ENCODE measurements around the gene NPFF.

NPFF gene

DNA sequence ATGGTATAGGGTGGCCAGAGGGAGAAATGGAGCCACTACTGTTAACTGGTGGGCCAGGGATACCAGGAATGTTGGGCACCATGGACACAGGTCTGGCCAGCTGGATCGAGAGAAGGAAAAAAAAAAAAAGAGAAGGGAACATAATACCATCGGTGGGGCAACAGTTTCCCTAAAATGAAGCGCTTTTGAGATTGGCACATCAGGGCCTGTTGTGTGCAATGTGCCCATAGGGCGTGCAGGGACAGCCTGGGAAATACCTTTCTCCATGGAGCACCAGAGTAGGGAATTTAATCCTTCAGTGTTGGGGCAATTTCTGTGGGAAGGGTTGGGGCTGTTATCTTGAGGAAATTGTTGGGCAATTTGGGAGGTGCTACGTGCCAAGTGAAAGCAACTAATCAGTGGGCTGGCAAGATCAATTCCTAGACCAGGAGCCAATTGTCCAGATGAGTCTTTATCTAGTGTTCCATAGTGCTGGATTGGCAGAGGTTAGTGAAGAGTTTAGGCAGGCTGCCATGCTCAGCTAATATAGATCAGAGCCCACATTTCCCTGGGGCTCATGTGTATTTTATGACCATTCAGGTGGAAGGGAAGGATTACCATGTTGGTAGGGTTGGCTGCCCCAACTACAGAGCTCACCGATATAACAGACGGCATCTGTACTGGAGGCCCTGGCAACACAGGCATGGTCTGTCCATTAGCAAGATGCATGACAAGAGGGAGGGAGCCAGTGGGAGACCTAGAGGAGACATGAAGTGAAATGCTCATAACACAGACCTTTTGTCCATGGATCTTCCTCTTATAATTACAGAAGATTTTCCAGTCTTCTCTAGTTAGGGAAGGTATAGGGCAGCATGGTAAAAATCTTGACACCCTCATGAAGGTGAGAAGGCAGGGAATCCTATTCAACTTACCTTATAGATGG, 25.5 kb upstream of the NPFF start:
- Histone ChIP-seq H3K4me3 (ENCODE audit: severe bottlenecking) (no peak overlapping the region), H3K27ac (ENCODE audit: poor library complexity, severe bottlenecking) (no peak overlapping the region), H3K36me3 (ENCODE audit: low read depth) (peaks cover 89% of the 10 kb centered on the region), H3K4me1 (ENCODE audit: insufficient read depth, poor library complexity, severe bottlenecking) (peaks cover 3% of the 10 kb centered on the region), H3K27me3 (ENCODE audit: insufficient read depth, poor library complexity, severe bottlenecking) (no peaks in the 10 kb centered on the region), H3K9me3 (ENCODE audit: severe bottlenecking) (no peaks in the 10 kb centered on the region)
- TF ChIP-seq, protein P1, sequence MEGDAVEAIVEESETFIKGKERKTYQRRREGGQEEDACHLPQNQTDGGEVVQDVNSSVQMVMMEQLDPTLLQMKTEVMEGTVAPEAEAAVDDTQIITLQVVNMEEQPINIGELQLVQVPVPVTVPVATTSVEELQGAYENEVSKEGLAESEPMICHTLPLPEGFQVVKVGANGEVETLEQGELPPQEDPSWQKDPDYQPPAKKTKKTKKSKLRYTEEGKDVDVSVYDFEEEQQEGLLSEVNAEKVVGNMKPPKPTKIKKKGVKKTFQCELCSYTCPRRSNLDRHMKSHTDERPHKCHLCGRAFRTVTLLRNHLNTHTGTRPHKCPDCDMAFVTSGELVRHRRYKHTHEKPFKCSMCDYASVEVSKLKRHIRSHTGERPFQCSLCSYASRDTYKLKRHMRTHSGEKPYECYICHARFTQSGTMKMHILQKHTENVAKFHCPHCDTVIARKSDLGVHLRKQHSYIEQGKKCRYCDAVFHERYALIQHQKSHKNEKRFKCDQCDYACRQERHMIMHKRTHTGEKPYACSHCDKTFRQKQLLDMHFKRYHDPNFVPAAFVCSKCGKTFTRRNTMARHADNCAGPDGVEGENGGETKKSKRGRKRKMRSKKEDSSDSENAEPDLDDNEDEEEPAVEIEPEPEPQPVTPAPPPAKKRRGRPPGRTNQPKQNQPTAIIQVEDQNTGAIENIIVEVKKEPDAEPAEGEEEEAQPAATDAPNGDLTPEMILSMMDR (IDR thresholded peaks at IDR 0.05; ENCODE audit: poor library complexity, severe bottlenecking) = no peak
- DNase-seq (ENCODE audit: low spot score) = no peak
- no peak for ATAC-seq (ENCODE audit: low read depth)

DNA sequence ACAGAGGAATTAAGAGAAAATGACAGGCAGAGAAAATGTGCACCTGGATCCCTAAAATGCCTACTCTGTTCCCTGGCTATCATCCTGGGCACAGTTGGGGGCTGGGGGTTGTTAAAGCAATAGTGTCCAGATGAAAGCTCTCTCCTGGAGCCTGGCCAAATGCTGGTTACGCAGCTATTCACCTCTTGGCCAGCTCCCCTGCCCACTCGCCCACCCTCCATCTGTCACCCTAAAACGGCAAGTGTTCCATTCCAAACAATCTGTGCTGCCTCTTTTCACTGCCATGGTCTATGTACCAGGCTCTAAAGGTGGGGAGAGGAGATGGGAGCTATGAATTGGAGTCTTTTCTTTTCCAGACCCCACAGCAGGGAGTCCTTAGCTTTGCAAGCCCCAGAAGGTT, 24.7 kb upstream of the NPFF start:
- H3K27me3 ChIP-seq (ENCODE audit: insufficient read depth, poor library complexity, severe bottlenecking) = no peaks in the 10 kb centered on the region
- ATAC-seq (ENCODE audit: low read depth) = no peak
- no peak for DNase-seq (ENCODE audit: low spot score)
- H3K4me1 ChIP-seq (ENCODE audit: insufficient read depth, poor library complexity, severe bottlenecking) = no peaks in the 10 kb centered on the region
- TF ChIP-seq, protein P1 (IDR thresholded peaks at IDR 0.05; ENCODE audit: poor library complexity, severe bottlenecking) = no peak
- H3K27ac ChIP-seq (ENCODE audit: poor library complexity, severe bottlenecking) = no peak overlapping the region
- H3K36me3 ChIP-seq (ENCODE audit: low read depth) = peaks cover 83% of the 10 kb centered on the region
- H3K9me3 ChIP-seq (ENCODE audit: severe bottlenecking) = no peaks in the 10 kb centered on the region
- no peak overlapping the region for H3K4me3 ChIP-seq (ENCODE audit: severe bottlenecking)

DNA sequence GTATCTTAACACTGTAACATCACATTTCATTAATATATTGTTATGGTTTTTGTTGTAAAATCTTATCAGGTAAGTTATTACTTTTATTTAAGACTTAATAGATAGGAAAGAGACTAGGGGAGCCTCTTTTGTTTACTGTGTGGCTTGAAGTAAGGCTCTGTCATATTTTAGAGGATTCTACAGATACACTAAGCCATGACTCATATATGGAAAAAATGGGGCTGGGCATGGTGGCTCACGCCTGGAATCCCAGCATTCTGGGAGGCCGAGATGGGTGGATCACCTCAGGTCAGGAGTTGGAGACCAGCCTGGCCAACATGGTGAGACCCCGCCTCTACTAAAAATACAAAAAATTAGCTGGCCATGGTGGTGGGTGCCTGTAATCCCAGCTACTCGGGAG, 23.6 kb upstream of the NPFF start:
- TF ChIP-seq, protein P1 (IDR thresholded peaks at IDR 0.05; ENCODE audit: poor library complexity, severe bottlenecking) = no peak
- ATAC-seq (ENCODE audit: low read depth) = peak; percentile 76
- no peak overlapping the region for H3K4me3 ChIP-seq (ENCODE audit: severe bottlenecking)
- H3K36me3 ChIP-seq (ENCODE audit: low read depth) = peaks cover 72% of the 10 kb centered on the region
- no peaks in the 10 kb centered on the region for H3K9me3 ChIP-seq (ENCODE audit: severe bottlenecking)
- H3K4me1 ChIP-seq (ENCODE audit: insufficient read depth, poor library complexity, severe bottlenecking) = no peaks in the 10 kb centered on the region
- no peak for DNase-seq (ENCODE audit: low spot score)
- H3K27me3 ChIP-seq (ENCODE audit: insufficient read depth, poor library complexity, severe bottlenecking) = no peaks in the 10 kb centered on the region
- H3K27ac ChIP-seq (ENCODE audit: poor library complexity, severe bottlenecking) = no peak overlapping the region

DNA sequence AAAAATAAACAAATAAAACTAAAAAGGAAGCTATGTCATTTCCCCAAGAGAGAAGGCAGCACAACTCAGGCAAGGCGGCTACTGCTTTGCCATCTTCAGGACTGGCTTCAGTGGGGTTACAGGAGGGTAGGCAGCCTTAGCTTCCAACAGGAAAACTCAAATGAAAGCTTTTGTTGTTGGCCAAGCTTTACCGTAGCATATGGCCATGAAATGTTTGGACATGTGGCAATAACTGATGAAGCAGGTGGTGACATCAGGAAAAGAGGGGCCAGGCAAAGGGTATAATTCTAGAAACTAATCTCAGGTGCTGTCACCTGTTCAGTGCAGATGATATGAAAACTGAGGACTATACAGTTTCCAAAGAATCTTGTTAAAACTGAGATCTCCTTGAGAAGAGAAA, 22.8 kb upstream of the NPFF start:
- Histone ChIP-seq H3K27me3 (ENCODE audit: insufficient read depth, poor library complexity, severe bottlenecking) (no peaks in the 10 kb centered on the region), H3K27ac (ENCODE audit: poor library complexity, severe bottlenecking) (no peak overlapping the region), H3K36me3 (ENCODE audit: low read depth) (peaks cover 72% of the 10 kb centered on the region), H3K4me1 (ENCODE audit: insufficient read depth, poor library complexity, severe bottlenecking) (no peaks in the 10 kb centered on the region), H3K4me3 (ENCODE audit: severe bottlenecking) (no peak overlapping the region), H3K9me3 (ENCODE audit: severe bottlenecking) (no peaks in the 10 kb centered on the region)
- no peak for ATAC-seq (ENCODE audit: low read depth)
- DNase-seq (ENCODE audit: low spot score) = no peak
- TF ChIP-seq, protein P1 (IDR thresholded peaks at IDR 0.05; ENCODE audit: poor library complexity, severe bottlenecking) = no peak

DNA sequence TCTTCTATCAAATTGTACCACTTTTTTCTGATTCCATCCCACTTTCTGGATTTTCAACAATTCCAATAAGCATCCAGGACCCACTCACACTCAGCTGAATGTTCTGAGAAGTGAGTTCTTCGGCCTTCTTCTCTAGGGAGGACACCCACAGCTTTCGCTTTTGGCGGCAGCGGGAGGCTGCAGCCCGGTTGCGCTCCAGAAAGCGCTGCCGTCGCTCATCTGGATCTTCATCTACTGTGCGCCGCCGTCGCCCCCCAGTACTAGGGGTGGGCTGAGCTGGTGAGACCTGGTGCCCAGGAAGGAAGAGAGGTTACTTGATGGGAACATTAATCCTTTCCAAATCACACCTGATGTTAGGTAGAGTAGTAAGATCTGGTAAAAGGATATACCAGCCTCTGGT, 17.2 kb upstream of the NPFF start:
- no peak for ATAC-seq (ENCODE audit: low read depth)
- no peak for DNase-seq (ENCODE audit: low spot score)
- Histone ChIP-seq H3K9me3 (ENCODE audit: severe bottlenecking) (no peaks in the 10 kb centered on the region), H3K27me3 (ENCODE audit: insufficient read depth, poor library complexity, severe bottlenecking) (no peaks in the 10 kb centered on the region), H3K4me3 (ENCODE audit: severe bottlenecking) (no peak overlapping the region), H3K36me3 (ENCODE audit: low read depth) (peaks cover 65% of the 10 kb centered on the region), H3K27ac (ENCODE audit: poor library complexity, severe bottlenecking) (no peak overlapping the region), H3K4me1 (ENCODE audit: insufficient read depth, poor library complexity, severe bottlenecking) (no peaks in the 10 kb centered on the region)
- TF ChIP-seq, protein P1 (IDR thresholded peaks at IDR 0.05; ENCODE audit: poor library complexity, severe bottlenecking) = no peak

Measured in RWPE2 (cell line).